GM19395 (cell line): Measurements from ENCODE around the gene SMIM33.
"Not testable (repeated sequence)": the region's sequence is repeated elsewhere in the genome, so short reads cannot be mapped to it uniquely, and the experiment has no call there.

ENCODE experiments used
- ATAC-seq: cut with Tn5 transposase; IDR thresholded peaks from one replicate; pipeline ENCODE4 v1.9.1; 2021; ENCODE audit warnings: mild to moderate bottlenecking, moderate library complexity; ENCODE audit not compliant: unreplicated experiment

Gene SMIM33

DNA sequence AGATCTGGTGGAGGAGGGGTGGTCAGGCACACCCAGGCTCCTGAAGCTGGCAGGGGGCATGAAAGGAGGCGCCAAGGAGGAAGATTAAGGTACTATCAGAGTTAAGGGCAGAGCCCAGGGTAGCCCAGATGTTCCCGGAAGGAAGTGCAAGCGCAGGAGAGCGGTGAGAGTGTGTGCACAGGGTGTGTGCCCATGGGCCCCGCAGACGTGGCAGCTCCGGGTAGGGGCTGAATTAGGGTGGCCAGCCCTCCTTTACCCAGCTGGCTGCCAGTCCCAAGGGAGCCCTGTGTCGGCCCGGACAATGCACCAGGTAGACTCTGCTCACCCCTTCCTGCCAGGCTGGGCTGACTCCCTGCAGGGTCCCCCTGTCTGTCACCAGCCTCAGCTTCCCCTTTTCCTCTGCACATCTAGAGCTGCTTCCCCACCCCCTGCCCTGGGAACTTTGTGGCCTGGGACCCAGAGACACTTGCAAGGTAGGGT, at the start of gene SMIM33:
Gene SMIM33 (plus strand): TSS at position 184 of the 480 bp plus-strand sequence. CDS start 118 bp downstream, at position 302.
- no peak for ATAC-seq

GRCh38 chr5:139422307-139422893, 48.4 kb upstream of the SMIM33 start:
- peak; percentile 61 for ATAC-seq

GRCh38 chr5:139425497-139425896, 45.3 kb upstream of the SMIM33 start:
- ATAC-seq = no peak

DNA sequence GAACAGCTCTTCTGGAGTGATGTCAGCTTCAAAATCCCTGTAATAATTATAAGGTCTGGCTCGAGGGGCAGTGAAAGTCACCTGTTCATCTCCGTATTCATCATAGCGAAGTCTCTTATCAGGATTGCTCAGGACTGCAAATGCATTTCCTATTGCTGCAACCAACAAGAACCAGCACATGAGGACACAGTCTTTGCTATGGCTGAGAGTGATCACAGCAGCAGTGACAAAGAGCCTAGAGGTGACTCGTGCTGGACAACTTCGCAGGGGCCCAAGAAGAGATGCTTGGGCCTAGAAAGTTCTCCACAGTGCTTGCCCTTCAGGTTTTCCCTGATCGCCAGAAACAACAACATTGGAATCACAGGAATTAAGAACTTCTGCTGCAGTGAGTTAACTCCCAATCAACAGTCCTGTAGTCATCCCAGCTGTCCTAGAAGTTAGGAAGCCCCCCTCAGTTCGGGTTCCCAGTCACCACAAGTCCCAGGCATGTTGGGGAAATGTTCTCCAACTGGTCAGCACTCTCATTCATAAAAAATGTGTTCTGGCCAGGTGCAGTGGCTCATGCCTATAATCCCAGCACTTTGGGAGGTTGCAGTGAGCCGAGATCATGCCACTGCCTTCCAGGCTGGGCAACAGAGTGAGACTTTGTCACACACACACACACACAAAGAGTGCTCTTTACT, 44.5 kb upstream of the SMIM33 start:
- no peak for ATAC-seq

DNA sequence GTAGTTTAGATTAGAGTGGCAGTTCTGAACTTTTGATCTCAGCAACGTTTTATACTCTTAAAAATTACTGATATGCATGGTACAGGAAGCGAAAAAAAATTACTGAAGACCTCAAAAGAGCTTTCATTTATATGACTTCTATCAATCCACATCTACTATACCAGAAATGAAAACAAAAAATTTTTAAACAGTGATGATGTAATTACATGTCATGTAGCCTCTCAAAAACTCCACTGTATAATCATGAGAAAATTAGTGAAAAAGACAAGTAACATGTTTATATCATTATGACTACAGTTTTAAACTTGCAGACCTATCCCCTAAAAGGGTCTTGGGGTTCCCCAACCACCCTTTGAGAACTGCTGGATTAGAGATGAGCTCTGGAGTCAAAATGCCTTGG, 40.8 kb upstream of the SMIM33 start:
- ATAC-seq = no peak

DNA sequence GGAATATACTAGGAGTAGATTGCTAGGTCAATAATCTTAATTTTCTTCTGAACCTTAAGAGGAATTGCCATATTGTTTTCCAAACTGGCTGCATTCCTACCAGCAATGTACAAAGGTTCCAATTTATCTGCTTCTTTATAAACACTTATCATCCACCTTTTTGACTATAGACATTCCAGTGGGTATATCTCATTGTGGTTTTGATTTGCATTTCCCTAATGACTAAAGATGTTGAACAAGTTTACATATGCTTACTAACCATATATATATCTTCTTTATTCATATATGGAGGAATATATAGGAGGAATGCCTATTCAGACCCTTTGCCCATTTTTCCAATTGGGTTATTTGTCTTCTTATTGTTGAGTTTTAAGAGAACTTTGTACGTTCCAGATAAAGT, 39.1 kb upstream of the SMIM33 start:
- no peak for ATAC-seq

- no peak for ATAC-seq
These were observed 35.1 kb upstream of the SMIM33 start for GRCh38 chr5:139435676-139436075.

- ATAC-seq = no peak
These were observed 32.1 kb upstream of the SMIM33 start for GRCh38 chr5:139438707-139439012.

DNA sequence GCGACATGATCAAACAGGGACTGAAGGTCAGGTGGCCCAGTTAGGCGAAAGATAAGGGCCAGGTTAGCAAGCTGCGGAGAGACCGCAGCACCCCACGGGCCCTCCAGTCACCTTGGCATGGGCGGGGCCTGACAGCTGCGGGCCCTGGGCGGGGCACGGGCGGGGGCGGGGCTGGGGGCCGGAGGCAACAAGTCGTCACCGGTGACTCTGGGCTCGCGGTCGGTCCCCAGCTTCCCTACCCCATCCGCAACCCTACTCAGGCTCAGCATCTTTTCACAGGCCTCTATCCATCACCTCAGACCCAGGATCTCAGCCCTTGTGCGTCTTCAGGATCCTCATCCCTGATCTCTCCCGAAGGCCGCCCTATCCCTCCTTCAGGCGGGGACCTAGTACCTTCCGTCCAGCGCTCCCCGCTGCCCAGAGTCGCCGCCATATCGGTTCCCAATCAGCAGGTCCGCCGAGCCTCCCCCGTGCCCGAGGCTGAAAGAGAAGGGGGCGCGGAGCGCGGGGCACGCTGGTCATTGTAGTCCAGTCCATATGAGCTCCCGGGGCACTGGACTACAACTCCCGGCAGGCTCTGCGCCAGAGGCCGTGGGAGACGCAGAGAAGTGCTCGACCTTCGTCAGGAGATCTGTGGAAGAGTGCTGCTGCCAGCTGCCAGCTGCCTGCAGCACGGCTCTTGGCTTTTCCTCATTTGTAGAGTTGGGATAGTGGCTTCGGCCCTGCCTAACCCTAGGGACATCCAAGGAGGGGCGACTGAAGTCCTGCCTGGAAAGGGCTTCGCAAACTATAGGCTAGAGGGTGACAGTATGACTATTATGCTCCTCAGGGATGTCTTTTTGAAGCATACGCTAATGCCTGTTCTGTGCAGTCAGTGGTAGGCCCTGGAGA, 31.5 kb upstream of the SMIM33 start, which contains the start of gene DNAJC18:
Gene DNAJC18 (minus strand): TSS at position 513 of the 891 bp plus-strand sequence. CDS start 80 bp downstream, at position 433.
- ATAC-seq = peak; percentile 91

- not testable (repeated sequence) for ATAC-seq
These were observed 30.4 kb upstream of the SMIM33 start for GRCh38 chr5:139440416-139440815.

- no peak for ATAC-seq
These were observed 26.9 kb upstream of the SMIM33 start for GRCh38 chr5:139443831-139444453.

DNA sequence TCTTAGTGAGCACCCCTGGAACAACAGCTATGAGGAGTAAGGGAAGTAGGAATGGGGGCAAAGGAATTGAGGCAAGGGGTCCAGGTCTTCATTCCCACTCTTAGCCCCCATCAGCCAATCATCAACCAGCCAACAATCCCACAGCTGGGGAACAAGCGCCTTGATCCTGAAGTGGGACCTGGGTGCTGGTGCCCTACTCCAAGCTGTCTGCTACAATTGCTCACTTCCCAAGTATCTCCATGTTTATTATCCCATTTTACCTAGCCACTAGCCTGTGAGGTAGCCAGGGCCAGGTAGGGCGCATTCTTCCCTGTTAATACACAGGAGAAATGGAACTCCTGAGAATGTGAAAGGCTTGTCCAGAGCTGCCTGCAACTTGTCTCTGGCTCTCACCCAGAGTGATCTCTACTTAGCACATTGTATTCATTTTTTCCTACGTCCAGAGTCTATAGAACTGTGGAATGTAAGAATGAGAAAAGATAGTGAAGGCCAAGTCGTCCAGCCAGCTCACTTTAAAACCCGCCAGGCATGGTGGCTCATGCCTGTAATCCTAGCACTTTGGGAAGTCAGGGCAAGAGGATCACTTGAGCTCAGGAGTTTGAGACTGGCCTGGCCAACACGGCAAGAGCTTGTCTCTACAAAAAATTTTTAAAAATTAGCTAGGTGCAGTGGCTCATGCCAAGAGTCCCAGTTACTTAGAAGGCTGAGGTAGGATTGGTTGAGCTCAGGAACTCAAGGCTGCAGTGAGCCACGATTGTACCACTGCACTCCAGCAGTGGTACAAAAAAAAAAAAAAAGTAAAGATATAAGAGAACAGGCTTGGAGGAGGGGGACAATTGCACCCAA, 25.3 kb upstream of the SMIM33 start:
- no peak for ATAC-seq

GRCh38 chr5:139446956-139447779, 23.6 kb upstream of the SMIM33 start:
- ATAC-seq = peak; percentile 78

GRCh38 chr5:139451176-139451575, 19.6 kb upstream of the SMIM33 start:
- no peak for ATAC-seq

DNA sequence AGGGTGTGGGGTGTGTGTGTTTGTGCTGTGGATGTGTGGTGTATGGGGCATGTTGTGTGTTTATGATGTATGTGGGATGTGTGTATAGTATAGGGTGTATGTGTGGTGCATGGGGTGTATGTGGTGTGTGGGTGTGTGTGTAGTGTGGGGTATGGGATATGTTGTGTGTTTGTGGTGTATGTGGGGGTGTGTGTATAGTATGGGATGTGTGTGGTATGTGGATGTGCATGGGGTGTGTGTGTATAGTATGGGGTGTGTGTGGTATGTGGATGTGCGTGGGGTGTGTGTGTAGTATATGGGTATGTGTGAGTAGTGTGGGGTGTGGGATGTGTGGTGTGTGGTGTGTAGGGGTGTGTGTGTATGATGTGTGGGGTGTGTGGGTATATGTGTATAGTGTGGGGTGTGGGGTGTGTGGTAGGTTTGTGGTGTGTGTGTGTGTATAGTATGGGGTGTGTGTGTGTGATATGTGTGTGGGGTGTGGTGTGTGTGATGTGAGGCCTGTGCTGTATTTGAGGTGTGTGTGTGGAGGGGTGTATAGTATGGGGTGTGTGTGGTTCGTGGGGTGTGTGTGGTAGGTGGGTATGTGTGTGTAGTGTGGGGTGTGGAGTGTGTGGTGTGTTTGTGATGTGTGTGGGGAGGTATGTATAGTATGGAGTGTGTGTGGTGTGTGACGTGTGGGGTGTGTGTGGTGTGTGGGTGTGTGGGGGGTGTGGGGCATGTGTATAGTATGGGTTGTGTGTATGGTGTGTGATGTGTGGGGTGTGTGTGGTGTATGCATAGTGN, 18.7 kb upstream of the SMIM33 start:
- no peak for ATAC-seq

GRCh38 chr5:139453683-139454567, 16.9 kb upstream of the SMIM33 start:
- no peak for ATAC-seq

DNA sequence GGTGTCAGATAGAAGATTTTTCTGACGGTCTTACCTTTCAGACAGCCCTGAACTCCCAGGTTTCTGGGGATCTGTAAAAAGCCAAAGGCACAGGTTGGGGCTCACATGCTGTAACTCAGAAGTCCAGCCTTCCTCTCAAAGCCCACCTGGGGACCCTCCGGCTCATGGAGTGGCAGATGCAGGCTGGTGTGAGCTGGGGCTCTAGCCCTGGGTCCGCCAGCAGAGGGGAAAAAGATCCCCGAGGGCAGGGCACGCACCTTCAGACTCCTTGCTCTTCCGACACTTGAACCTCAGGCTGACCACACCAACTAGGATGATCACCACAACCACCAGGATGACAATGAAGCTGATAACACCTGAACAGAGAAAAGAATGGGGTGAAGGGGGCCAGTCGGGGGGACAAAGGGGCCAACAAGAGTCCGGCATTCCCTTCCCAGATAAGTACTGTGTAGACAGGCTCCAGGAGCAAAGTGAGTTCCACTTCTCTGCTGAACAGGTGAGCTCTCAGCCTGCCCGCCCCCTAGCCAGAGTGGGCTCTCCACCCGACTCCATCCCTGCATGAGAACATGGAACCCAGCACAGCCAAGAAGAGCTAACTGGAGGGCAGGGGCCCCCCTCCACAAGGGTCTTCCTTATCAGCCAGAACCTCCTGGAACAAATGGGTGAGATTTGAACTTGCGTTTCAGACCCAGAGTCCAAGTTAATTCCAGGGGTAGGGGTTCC, 16.1 kb upstream of the SMIM33 start:
- ATAC-seq = no peak
